Endothelial cell of umbilical vein (primary cell): ENCODE measurements around the gene LNX2. TPM values are rescaled to one million over a fixed set of nuclear protein-coding genes. Genes with fewer than 3 reads are reported as not detected.

ENCODE experiments used
- BruUV-seq: library from RNA; stranded (reverse); fragments of 400-500 nt; replicated peaks from 2 replicates; lab custom pipeline; 2021; lab: Mats Ljungman, UMichigan
- CTCF ChIA-PET: fragments of 300-600, 350-600 bp; sonication (Branson Sonifier 250); formaldehyde crosslinking; loops from one replicate; lab custom pipeline; 2021; ENCODE audit warnings: antibody characterized with exemption, inconsistent platforms; lab: Charles Lee
- POLR2A ChIA-PET: fragments of 300-600, 350-600 bp; sonication (Branson Sonifier 250); formaldehyde crosslinking; loops from one replicate; lab custom pipeline; 2021; ENCODE audit warnings: antibody characterized with exemption, inconsistent platforms; lab: Charles Lee
- DNase-seq: peaks from one replicate; pipeline ENCODE4 v3.0.0-alpha.2; 2011; ENCODE audit warnings: low read depth, low spot score
- FAIRE-seq: peaks from 2 replicates; lab custom pipeline; 2011; peaks lifted over from hg19 to GRCh38; lab: Jason Lieb, UNC
- H2AFZ ChIP-seq: 2 replicates; pipeline ENCODE4 v1.6.0; 2012; ENCODE audit warnings: low read depth, low read length, control low read depth, inconsistent platforms
- H3K27ac ChIP-seq: 2 replicates; pipeline ENCODE4 v1.5.1; 2011; ENCODE audit warnings: low read depth, mild to moderate bottlenecking, control low read depth, low read length, moderate library complexity; ENCODE audit not compliant: insufficient read depth
- H3K27me3 ChIP-seq, 2 experiments: 2 replicates each; pipeline versions ENCODE4 v1.6.0 to v1.6.1; 2011; ENCODE audit warnings: low read length in 2 of 2, mixed read lengths in 1 of 2; ENCODE audit not compliant: control insufficient read depth in 2 of 2, insufficient read depth in 2 of 2
- H3K36me3 ChIP-seq, 2 experiments: 2 replicates in 1 of 2; 3 replicates in 1 of 2; pipeline ENCODE4 v1.5.1; 2011; ENCODE audit warnings: low read length in 2 of 2, mild to moderate bottlenecking in 1 of 2, moderate library complexity in 1 of 2; ENCODE audit not compliant: control insufficient read depth in 2 of 2, insufficient read depth in 2 of 2; ENCODE audit errors: extremely low read depth in 1 of 2
- H3K4me1 ChIP-seq: 3 replicates; pipeline ENCODE4 v1.5.1; 2011; ENCODE audit warnings: mild to moderate bottlenecking, low read length; ENCODE audit not compliant: control insufficient read depth, insufficient read depth; ENCODE audit errors: extremely low read depth
- H3K4me2 ChIP-seq: 2 replicates; pipeline ENCODE4 v1.6.1; 2011; ENCODE audit warnings: low read length, control low read depth, mixed read lengths; ENCODE audit not compliant: insufficient read depth
- H3K4me3 ChIP-seq, 3 experiments: fragments of 200-600 bp in 1 of 3; sonication (generic), shearing (Covaris generic) in 1 of 3; replicated peaks in 1 of 3; 2 replicates each; pipeline ENCODE4 v1.5.1; 2011 to 2016; ENCODE audit warnings: control low read depth in 3 of 3, low read length in 3 of 3, mild to moderate bottlenecking in 2 of 3, inconsistent platforms in 1 of 3, low read depth in 1 of 3, moderate library complexity in 1 of 3; ENCODE audit not compliant: insufficient read depth in 1 of 3
- H3K79me2 ChIP-seq: 2 replicates; pipeline ENCODE4 v1.6.0; 2012; ENCODE audit warnings: low read length, inconsistent platforms; ENCODE audit not compliant: control insufficient read depth, insufficient read depth
- H3K9ac ChIP-seq: replicated peaks from 2 replicates; pipeline ENCODE3; 2011; ENCODE audit warnings: low read length, control low read depth; ENCODE audit not compliant: insufficient read depth; ENCODE audit errors: extremely low read depth
- H3K9me1 ChIP-seq: replicated peaks from 3 replicates; pipeline ENCODE4 v1.6.0; 2011; ENCODE audit warnings: mild to moderate bottlenecking, low read length; ENCODE audit not compliant: control insufficient read depth, insufficient read depth; ENCODE audit errors: extremely low read depth
- H3K9me3 ChIP-seq: replicated peaks from 2 replicates; pipeline ENCODE4 v1.5.1; 2012; ENCODE audit warnings: low read length, inconsistent platforms; ENCODE audit not compliant: control insufficient read depth, insufficient read depth
- H4K20me1 ChIP-seq: replicated peaks from 2 replicates; pipeline ENCODE3; 2011; ENCODE audit warnings: mild to moderate bottlenecking, low read length; ENCODE audit not compliant: control insufficient read depth, insufficient read depth; ENCODE audit errors: extremely low read depth
- EZH2 ChIP-seq: IDR thresholded peaks from 2 replicates; pipeline ENCODE4 v1.6.1; 2012; ENCODE audit warnings: borderline replicate concordance, low read depth, mild to moderate bottlenecking, moderate library complexity, low read length, inconsistent platforms; ENCODE audit not compliant: severe bottlenecking
- FOS ChIP-seq: IDR thresholded peaks from 2 replicates; pipeline ENCODE4 v1.6.1; 2011; ENCODE audit warnings: mild to moderate bottlenecking, low read length, moderate library complexity, borderline replicate concordance; ENCODE audit not compliant: insufficient read depth
- GATA2 ChIP-seq: IDR thresholded peaks from 2 replicates; pipeline ENCODE4 v1.7.0; 2011; ENCODE audit warnings: low read depth, mild to moderate bottlenecking, moderate library complexity, mixed read lengths, low read length; ENCODE audit not compliant: insufficient read length, insufficient read depth
- JUN ChIP-seq: IDR thresholded peaks from 2 replicates; pipeline ENCODE4 v1.6.1; 2011; ENCODE audit warnings: borderline replicate concordance, low read depth; ENCODE audit not compliant: insufficient read length, insufficient read depth
- MYC ChIP-seq: IDR thresholded peaks from one replicate; pipeline ENCODE4 v1.6.1; 2011; ENCODE audit warnings: mild to moderate bottlenecking, low read depth, low read length
- POLR2A ChIP-seq: IDR thresholded peaks from 2 replicates; pipeline ENCODE4 v1.6.1; 2012; ENCODE audit warnings: low read depth, mild to moderate bottlenecking, control low read depth, low read length
- POLR2AphosphoS5 ChIP-seq: IDR thresholded peaks from 2 replicates; pipeline ENCODE4 v1.6.1; 2012; ENCODE audit warnings: low read depth, mild to moderate bottlenecking, control low read depth, low read length, moderate library complexity; ENCODE audit not compliant: insufficient read depth
- dilution Hi-C: fragments of 300-500 bp; cut with MboI; formaldehyde crosslinking; loops from one replicate; pipeline ENCODE4 v1.15.0; 2019; ENCODE audit warnings: low sequenced_read_pairs; ENCODE audit not compliant: extremely low pct_ligation_motif_present
- intact Hi-C: fragments of 100-400 bp; cut with micrococcal nuclease; formaldehyde crosslinking; loops from one replicate; pipeline ENCODE4 v1.10.0; 2022
- polyA plus RNA-seq, 4 experiments: library from polyadenylated mRNA; depleted of rRNA in 3 of 4; stranded (reverse) in 3 of 4; unstranded in 1 of 4; fragments of >200 nt; gene quantifications; 2 replicates each; pipeline versions ENCODE4 v1.2.1 to v1.2.3, GENCODE V29; 2011 to 2012; ENCODE audit warnings: missing spikeins in 1 of 4
- total RNA-seq: library from RNA; stranded (reverse); gene quantifications from 2 replicates; pipeline ENCODE4 v1.2.3, GENCODE V29; 2021
- TF ChIP-seq, protein P1 (sequence below): IDR thresholded peaks from 2 replicates; pipeline ENCODE4 v1.6.1; 2011; ENCODE audit not compliant: insufficient read depth, insufficient read length
- TF ChIP-seq, protein P2 (sequence below), 2 donors: IDR thresholded peaks; 1 replicate in 1 of 2; 2 replicates in 1 of 2; pipeline ENCODE4 v1.5.1; 2011; ENCODE audit warnings: low read length in 2 of 2, mild to moderate bottlenecking in 2 of 2, moderate library complexity in 2 of 2, control low read depth in 1 of 2, inconsistent platforms in 1 of 2, low read depth in 1 of 2; ENCODE audit not compliant: insufficient read depth in 1 of 2; ENCODE audit errors: extremely low read depth in 1 of 2

Gene LNX2
- total and polyA plus RNA-seq, 2 donors (not counting 3 experiments of a cell fraction or from before 2014, with no cell fraction given) = 7.0 to 9.1 TPM

DNA sequence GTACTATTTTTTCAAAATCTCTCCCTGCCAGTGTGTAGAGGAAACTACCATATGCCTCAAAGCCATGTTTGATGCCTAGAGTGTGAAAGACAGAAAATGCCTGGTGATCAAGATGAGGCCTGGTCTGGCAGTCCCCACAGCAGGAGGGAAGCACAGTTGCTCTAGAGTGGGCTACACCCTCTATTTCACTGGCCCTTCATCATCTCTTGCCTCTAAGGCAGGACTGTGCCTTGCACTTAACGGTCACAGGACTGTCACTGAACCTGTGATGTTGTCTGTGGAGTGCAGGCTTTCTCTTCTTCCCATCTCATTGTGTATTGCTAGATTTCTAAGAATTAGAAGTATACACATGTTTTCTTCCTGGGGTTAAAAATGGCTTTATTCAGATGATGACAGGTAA, 17.7 kb upstream of the LNX2 start:
- dilution Hi-C loops (no loop called here), intact Hi-C loops (no loop called here)
- TF ChIP-seq FOS = no peak
- TF ChIP-seq GATA2 = no peak
- TF ChIP-seq, protein P1, sequence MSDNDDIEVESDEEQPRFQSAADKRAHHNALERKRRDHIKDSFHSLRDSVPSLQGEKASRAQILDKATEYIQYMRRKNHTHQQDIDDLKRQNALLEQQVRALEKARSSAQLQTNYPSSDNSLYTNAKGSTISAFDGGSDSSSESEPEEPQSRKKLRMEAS = no peak
- no peak for TF ChIP-seq POLR2A
- TF ChIP-seq POLR2AphosphoS5 = no peak
- no peak for TF ChIP-seq MYC
- no peak for TF ChIP-seq JUN
- Histone ChIP-seq H3K36me3 (peaks cover 0 to 2% of the 10 kb centered on the region in 2 experiments), H3K27me3 (no peaks in the 10 kb centered on the region), H3K79me2 (peaks cover 24% of the 10 kb centered on the region), H4K20me1 (peaks cover 2% of the 10 kb centered on the region), H3K9me3 (no peaks in the 10 kb centered on the region), H3K9me1 (no peaks in the 10 kb centered on the region), H3K27ac (no peak overlapping the region), H3K4me1 (peaks cover 23% of the 10 kb centered on the region), H3K4me2 (no peak overlapping the region), H3K9ac (no peak overlapping the region), H3K4me3 (no peak overlapping the region), H2AFZ (no peak overlapping the region)
- FAIRE-seq (no peak), DNase-seq (no peak)
- BruUV-seq = no TSS peak
- POLR2A ChIA-PET = interaction anchor here (0.5 to 1.0 kb wide), 2 partner anchors 11 to 18 kb away, joined by 3 read pairs; partner anchors contain the start of gene LNX2
- CTCF ChIA-PET = interaction anchor here (0.9 to 2.0 kb wide), 6 partner anchors 10 to 105 kb away, joined by 3 to 10 read pairs (median 4); no protein-coding TSS in a partner anchor

- intact Hi-C loops (no loop called here), dilution Hi-C loops (no loop called here)
- no peak for TF ChIP-seq POLR2A
- no peak for TF ChIP-seq POLR2AphosphoS5
- no peak for TF ChIP-seq GATA2
- TF ChIP-seq, protein P1 = no peak
- no peak for TF ChIP-seq EZH2
- TF ChIP-seq FOS = no peak
- no peak for TF ChIP-seq MYC
- no peak for TF ChIP-seq JUN
- TF ChIP-seq, protein P2, sequence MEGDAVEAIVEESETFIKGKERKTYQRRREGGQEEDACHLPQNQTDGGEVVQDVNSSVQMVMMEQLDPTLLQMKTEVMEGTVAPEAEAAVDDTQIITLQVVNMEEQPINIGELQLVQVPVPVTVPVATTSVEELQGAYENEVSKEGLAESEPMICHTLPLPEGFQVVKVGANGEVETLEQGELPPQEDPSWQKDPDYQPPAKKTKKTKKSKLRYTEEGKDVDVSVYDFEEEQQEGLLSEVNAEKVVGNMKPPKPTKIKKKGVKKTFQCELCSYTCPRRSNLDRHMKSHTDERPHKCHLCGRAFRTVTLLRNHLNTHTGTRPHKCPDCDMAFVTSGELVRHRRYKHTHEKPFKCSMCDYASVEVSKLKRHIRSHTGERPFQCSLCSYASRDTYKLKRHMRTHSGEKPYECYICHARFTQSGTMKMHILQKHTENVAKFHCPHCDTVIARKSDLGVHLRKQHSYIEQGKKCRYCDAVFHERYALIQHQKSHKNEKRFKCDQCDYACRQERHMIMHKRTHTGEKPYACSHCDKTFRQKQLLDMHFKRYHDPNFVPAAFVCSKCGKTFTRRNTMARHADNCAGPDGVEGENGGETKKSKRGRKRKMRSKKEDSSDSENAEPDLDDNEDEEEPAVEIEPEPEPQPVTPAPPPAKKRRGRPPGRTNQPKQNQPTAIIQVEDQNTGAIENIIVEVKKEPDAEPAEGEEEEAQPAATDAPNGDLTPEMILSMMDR (IDR thresholded peaks at IDR 0.05; ENCODE audit: extremely low read depth in 1 of 2, insufficient read depth in 1 of 2, low read depth in 1 of 2, low read length in 2 of 2) = no peak
- CTCF ChIA-PET = interaction anchor here (1.2 to 1.3 kb wide), 2 partner anchors 21 to 104 kb away, joined by 5 to 8 read pairs; no protein-coding TSS in a partner anchor
- no peak for DNase-seq
- no peak overlapping the region for H3K4me3 ChIP-seq
- no peak overlapping the region for H3K27ac ChIP-seq
- POLR2A ChIA-PET = no interaction called here
- no peaks in the 10 kb centered on the region for H3K9me1 ChIP-seq
- H3K4me1 ChIP-seq = peaks cover 23% of the 10 kb centered on the region
- no peak overlapping the region for H2AFZ ChIP-seq
- no peaks in the 10 kb centered on the region for H3K27me3 ChIP-seq
- no peak for FAIRE-seq
- peaks cover 2% of the 10 kb centered on the region for H4K20me1 ChIP-seq
- peaks cover 0 to 2% of the 10 kb centered on the region in 2 experiments for H3K36me3 ChIP-seq
- H3K9ac ChIP-seq = no peak overlapping the region
- no TSS peak for BruUV-seq
- peak overlapping the region; percentile 32 for H3K4me2 ChIP-seq
- H3K9me3 ChIP-seq = no peaks in the 10 kb centered on the region
- peaks cover 26% of the 10 kb centered on the region for H3K79me2 ChIP-seq
These were observed 16.9 kb upstream of the LNX2 start for GRCh38 chr13:27637289-27637626.
